Activated naive CD8-positive, alpha-beta T cell treated with anti-CD3 and anti-CD28 coated beads for 36 hours (primary cell): Measurements from ENCODE around the gene FKBP1A. TPM values are rescaled to one million over a fixed set of nuclear protein-coding genes. Genes with fewer than 3 reads are reported as not detected.
A peak's percentile ranks its signal among the peaks of the same experiment; 100 is the strongest.

Experiments used
- DNase-seq: peaks from one replicate; pipeline ENCODE4 v3.0.0; 2021
- H3K27ac Mint-ChIP-seq: one replicate; pipeline ENCODE4 v1.8.0; 2022; ENCODE audit warnings: mild to moderate bottlenecking, moderate library complexity, mixed read lengths
- H3K27me3 Mint-ChIP-seq: one replicate; pipeline ENCODE4 v1.8.0; 2022; ENCODE audit warnings: mild to moderate bottlenecking, mixed read lengths
- H3K36me3 Mint-ChIP-seq: one replicate; pipeline ENCODE4 v1.8.0; 2021; ENCODE audit warnings: mild to moderate bottlenecking, mixed read lengths
- H3K4me1 Mint-ChIP-seq: one replicate; pipeline ENCODE4 v1.8.0; 2021; ENCODE audit warnings: mixed read lengths
- H3K4me3 Mint-ChIP-seq: one replicate; pipeline ENCODE4 v1.8.0; 2022; ENCODE audit warnings: mild to moderate bottlenecking, moderate library complexity, mixed read lengths
- H3K9me3 Mint-ChIP-seq: one replicate; pipeline ENCODE4 v1.8.0; 2022; ENCODE audit warnings: mixed read lengths
- total RNA-seq, 2 experiments: library from RNA; stranded (reverse); gene quantifications; one replicate each; pipeline ENCODE4 v1.2.3, GENCODE V29; 2021

The FKBP1A gene
- total RNA-seq, 2 experiments from 2014 or later, result 315 to 324 TPM

- H3K27me3 Mint-ChIP-seq, result no peaks in the 10 kb centered on the region
- H3K4me1 Mint-ChIP-seq, result peaks cover 31% of the 10 kb centered on the region
- H3K9me3 Mint-ChIP-seq, result no peaks in the 10 kb centered on the region
- peaks cover 15% of the 10 kb centered on the region for H3K36me3 Mint-ChIP-seq
- H3K27ac Mint-ChIP-seq, result no peak overlapping the region
- no peak overlapping the region for H3K4me3 Mint-ChIP-seq
- no peak for DNase-seq
Observed at GRCh38 chr20:1341561-1342265, 51.1 kb downstream of the FKBP1A start.

GRCh38 chr20:1338801-1339200 lies 54.1 kb downstream of the FKBP1A start:
- Mint-ChIP-seq H3K27ac (no peak overlapping the region), H3K36me3 (peaks cover 17% of the 10 kb centered on the region), H3K4me3 (no peak overlapping the region), H3K27me3 (no peaks in the 10 kb centered on the region), H3K4me1 (peaks cover 22% of the 10 kb centered on the region), H3K9me3 (no peaks in the 10 kb centered on the region)
- no peak for DNase-seq

DNA sequence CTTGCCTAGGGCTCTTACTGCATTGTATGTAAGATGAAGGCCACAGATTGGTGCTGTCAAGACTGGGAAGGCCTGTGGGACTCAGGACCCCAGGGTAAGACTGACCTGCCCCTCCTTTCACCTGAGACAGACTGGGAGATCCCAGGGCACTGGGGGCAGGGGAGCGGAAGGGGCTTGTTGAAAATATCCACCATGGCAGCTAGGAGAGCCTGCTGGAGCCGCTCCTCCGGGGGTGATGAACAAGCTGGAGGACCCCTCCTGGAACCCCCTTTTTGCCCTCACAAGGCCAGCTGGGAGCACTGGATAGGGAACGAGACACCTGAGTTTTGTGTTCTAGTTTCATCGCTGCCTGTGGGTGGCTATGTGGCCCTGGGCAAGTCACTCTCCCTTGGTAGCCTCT lies 54.8 kb downstream of the FKBP1A start:
- Mint-ChIP-seq H3K27me3 (no peaks in the 10 kb centered on the region), H3K4me1 (peaks cover 24% of the 10 kb centered on the region), H3K27ac (no peak overlapping the region), H3K9me3 (no peaks in the 10 kb centered on the region), H3K36me3 (peaks cover 18% of the 10 kb centered on the region), H3K4me3 (no peak overlapping the region)
- no peak for DNase-seq

GRCh38 chr20:1337441-1337840 lies 55.4 kb downstream of the FKBP1A start:
- peaks cover 27% of the 10 kb centered on the region for H3K4me1 Mint-ChIP-seq
- DNase-seq, result no peak
- H3K9me3 Mint-ChIP-seq, result no peaks in the 10 kb centered on the region
- no peak overlapping the region for H3K4me3 Mint-ChIP-seq
- H3K36me3 Mint-ChIP-seq, result peaks cover 20% of the 10 kb centered on the region
- H3K27ac Mint-ChIP-seq, result no peak overlapping the region
- no peaks in the 10 kb centered on the region for H3K27me3 Mint-ChIP-seq

DNA sequence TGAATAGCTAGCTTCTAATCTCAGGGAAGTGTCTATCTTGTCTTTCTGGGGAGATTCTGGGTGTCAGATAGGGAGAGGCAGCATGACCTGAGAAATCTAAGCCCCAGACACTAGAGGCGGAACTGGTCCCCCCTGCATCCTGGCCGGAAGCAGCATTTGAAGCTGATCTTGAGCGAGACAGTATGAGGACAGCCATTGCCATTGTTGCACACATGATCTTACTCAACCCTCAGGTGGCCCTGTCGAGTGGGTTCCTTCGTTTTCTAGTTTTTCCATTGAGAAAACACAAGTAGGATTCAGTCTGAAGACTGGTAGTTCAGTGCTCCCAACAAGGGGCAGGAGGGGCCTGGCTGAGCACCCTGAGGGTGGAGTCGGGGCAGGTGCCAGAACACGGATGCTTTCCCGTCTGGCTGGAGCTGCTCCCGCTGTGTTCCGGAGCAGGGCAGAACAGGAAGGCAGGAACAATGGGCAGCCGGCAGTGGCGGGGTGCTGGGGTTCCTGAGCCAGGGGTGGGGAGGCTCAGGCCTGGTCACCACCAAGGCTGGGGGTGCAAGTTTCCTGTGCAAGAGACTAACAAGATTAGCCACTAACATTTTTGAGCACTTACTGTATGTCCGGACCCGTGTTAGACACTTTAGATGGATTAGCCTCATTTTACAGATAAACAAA lies 56.0 kb downstream of the FKBP1A start:
- Mint-ChIP-seq H3K9me3 (no peaks in the 10 kb centered on the region), H3K4me1 (peaks cover 31% of the 10 kb centered on the region), H3K4me3 (peak overlapping the region; percentile 27), H3K27ac (peak overlapping the region; percentile 80), H3K36me3 (peaks cover 25% of the 10 kb centered on the region), H3K27me3 (no peaks in the 10 kb centered on the region)
- DNase-seq, result no peak

GRCh38 chr20:1335961-1336698 lies 56.7 kb downstream of the FKBP1A start:
- Mint-ChIP-seq H3K4me3 (no peak overlapping the region), H3K27me3 (no peaks in the 10 kb centered on the region), H3K36me3 (peaks cover 30% of the 10 kb centered on the region), H3K27ac (peak overlapping the region; percentile 80), H3K9me3 (no peaks in the 10 kb centered on the region), H3K4me1 (peaks cover 34% of the 10 kb centered on the region)
- no peak for DNase-seq

DNA sequence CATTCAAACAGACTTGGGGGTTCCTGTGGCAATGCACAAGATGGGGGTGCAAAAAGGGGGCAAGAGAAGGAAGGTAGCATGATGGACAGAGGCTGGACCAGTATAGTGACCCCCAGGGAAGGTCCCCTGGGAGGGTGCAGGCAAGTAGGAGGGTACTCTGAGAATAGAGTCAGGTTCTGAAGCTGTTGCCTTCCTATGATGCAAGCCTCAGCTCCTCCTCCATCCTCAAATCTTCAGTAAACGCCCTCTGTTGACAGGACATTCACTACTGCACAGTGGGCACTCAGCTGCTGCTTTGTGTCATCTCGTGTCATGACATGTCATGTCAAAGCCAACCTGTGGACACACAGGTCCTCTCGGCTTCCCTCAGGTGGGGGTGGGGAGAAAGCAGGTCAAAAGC lies 58.1 kb downstream of the FKBP1A start:
- H3K27me3 Mint-ChIP-seq, result no peaks in the 10 kb centered on the region
- no peaks in the 10 kb centered on the region for H3K9me3 Mint-ChIP-seq
- H3K27ac Mint-ChIP-seq, result no peak overlapping the region
- no peak overlapping the region for H3K4me3 Mint-ChIP-seq
- DNase-seq, result no peak
- H3K36me3 Mint-ChIP-seq, result peaks cover 37% of the 10 kb centered on the region
- H3K4me1 Mint-ChIP-seq, result peaks cover 46% of the 10 kb centered on the region

DNA sequence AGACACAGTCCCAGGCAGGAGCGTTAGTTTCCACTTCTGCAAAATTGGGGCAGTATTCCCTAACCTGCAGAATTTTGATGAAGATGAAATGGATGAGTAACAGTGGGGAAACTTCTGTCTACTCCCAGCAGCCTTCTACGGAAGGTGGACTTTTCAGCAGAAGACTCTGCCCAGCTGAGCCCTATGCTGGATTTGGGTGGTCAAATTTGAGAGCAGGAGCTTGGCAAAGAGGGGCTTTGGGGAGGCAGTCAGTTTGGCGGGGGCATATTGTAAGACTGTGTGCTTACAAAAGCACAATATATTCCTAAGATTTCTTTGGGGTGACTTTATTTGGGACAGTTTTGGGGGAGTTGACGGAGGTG lies 58.5 kb downstream of the FKBP1A start:
- Mint-ChIP-seq H3K4me1 (peaks cover 50% of the 10 kb centered on the region), H3K27me3 (no peaks in the 10 kb centered on the region), H3K9me3 (no peaks in the 10 kb centered on the region), H3K36me3 (peaks cover 41% of the 10 kb centered on the region), H3K27ac (no peak overlapping the region), H3K4me3 (no peak overlapping the region)
- no peak for DNase-seq

- no peaks in the 10 kb centered on the region for H3K9me3 Mint-ChIP-seq
- no peak for DNase-seq
- peaks cover 52% of the 10 kb centered on the region for H3K4me1 Mint-ChIP-seq
- H3K4me3 Mint-ChIP-seq, result no peak overlapping the region
- no peak overlapping the region for H3K27ac Mint-ChIP-seq
- peaks cover 41% of the 10 kb centered on the region for H3K36me3 Mint-ChIP-seq
- no peaks in the 10 kb centered on the region for H3K27me3 Mint-ChIP-seq
Observed at GRCh38 chr20:1333462-1334369, 59.1 kb downstream of the FKBP1A start.

GRCh38 chr20:1332749-1333300 lies 60.0 kb downstream of the FKBP1A start:
- Mint-ChIP-seq H3K4me3 (no peak overlapping the region), H3K36me3 (peaks cover 41% of the 10 kb centered on the region), H3K27ac (no peak overlapping the region), H3K27me3 (no peaks in the 10 kb centered on the region), H3K9me3 (no peaks in the 10 kb centered on the region), H3K4me1 (peaks cover 56% of the 10 kb centered on the region)
- no peak for DNase-seq

GRCh38 chr20:1331801-1332453 lies 60.9 kb downstream of the FKBP1A start:
- Mint-ChIP-seq H3K4me3 (no peak overlapping the region), H3K4me1 (peaks cover 51% of the 10 kb centered on the region), H3K36me3 (peaks cover 40% of the 10 kb centered on the region), H3K9me3 (no peaks in the 10 kb centered on the region), H3K27ac (peak overlapping the region; percentile 40), H3K27me3 (no peaks in the 10 kb centered on the region)
- no peak for DNase-seq

GRCh38 chr20:1331101-1331500 lies 61.8 kb downstream of the FKBP1A start:
- H3K9me3 Mint-ChIP-seq, result no peaks in the 10 kb centered on the region
- no peak for DNase-seq
- H3K4me3 Mint-ChIP-seq, result peak overlapping the region; percentile 9
- H3K4me1 Mint-ChIP-seq, result peaks cover 44% of the 10 kb centered on the region
- H3K27me3 Mint-ChIP-seq, result no peaks in the 10 kb centered on the region
- H3K27ac Mint-ChIP-seq, result peak overlapping the region; percentile 77
- H3K36me3 Mint-ChIP-seq, result peaks cover 35% of the 10 kb centered on the region

GRCh38 chr20:1330075-1330830 lies 62.6 kb downstream of the FKBP1A start:
- H3K4me3 Mint-ChIP-seq, result peak overlapping the region; percentile 51
- DNase-seq, result peak; percentile 53
- no peaks in the 10 kb centered on the region for H3K27me3 Mint-ChIP-seq

More at GRCh38 chr20:1330075-1330830, 62.6 kb downstream of the FKBP1A start:
- Mint-ChIP-seq H3K9me3 (no peaks in the 10 kb centered on the region), H3K36me3 (peaks cover 35% of the 10 kb centered on the region), H3K4me1 (peaks cover 41% of the 10 kb centered on the region), H3K27ac (peak overlapping the region; percentile 90)
